GM12878 (cell line): Measurements from ENCODE around the gene SLC22A7. TPM values are rescaled to one million over a fixed set of nuclear protein-coding genes. Genes with fewer than 3 reads are reported as not detected.

ENCODE experiments used
- ATAC-seq: fragments of 200-7000 bp; cut with Tn5 transposase; 3 replicates; pipeline ENCODE4 v1.9.1; 2020; ENCODE audit warnings: mild to moderate bottlenecking, moderate library complexity
- BruUV-seq: library from RNA; stranded (reverse); fragments of 400-500 nt; replicated peaks from 2 replicates; lab custom pipeline; 2021; lab: Mats Ljungman, UMichigan
- CTCF ChIA-PET: fragments of 300-600 bp; sonication (Branson Sonifier 250); formaldehyde crosslinking; extraction: SDS; loops from one replicate; lab custom pipeline; 2021; ENCODE audit warnings: inconsistent platforms; lab: Yijun Ruan, JAX
- POLR2A ChIA-PET: fragments of 350-600 bp; formaldehyde crosslinking; extraction: SDS; loops from one replicate; lab custom pipeline; 2021; ENCODE audit warnings: inconsistent platforms; lab: Charles Lee
- RAD21 ChIA-PET: fragments of 300-600 bp; sonication (Branson Sonifier 250); formaldehyde crosslinking; loops from one replicate; lab custom pipeline; 2023; ENCODE audit warnings: antibody characterized with exemption; ENCODE audit not compliant: unreplicated experiment; lab: Charles Lee
- SMC1A ChIA-PET: fragments of 300-600 bp; sonication (Branson Sonifier 250); formaldehyde crosslinking; loops from one replicate; lab custom pipeline; 2023; ENCODE audit not compliant: unreplicated experiment, uncharacterized antibody; lab: Charles Lee
- DNase-seq: peaks from one replicate; pipeline ENCODE4 v3.0.0-alpha.2; 2011; ENCODE audit warnings: low read depth, low spot score
- FAIRE-seq: peaks from 3 replicates; lab custom pipeline; 2011; peaks lifted over from hg19 to GRCh38; lab: Jason Lieb, UNC
- H2AFZ ChIP-seq: 2 replicates; pipeline ENCODE4 v1.6.0; 2011; ENCODE audit warnings: low read depth, low read length, control low read depth; ENCODE audit not compliant: control insufficient read depth
- H3K27ac ChIP-seq: 2 replicates; pipeline ENCODE4 v1.5.1; 2011; ENCODE audit warnings: control low read depth; ENCODE audit not compliant: control insufficient read depth, insufficient read depth
- H3K27me3 ChIP-seq, 2 experiments: replicated peaks in 1 of 2; 2 replicates each; pipeline versions ENCODE4 v1.6.0 to v1.6.1; 2011; ENCODE audit warnings: low read length in 1 of 2; ENCODE audit not compliant: control insufficient read depth in 2 of 2, insufficient read depth in 2 of 2
- H3K36me3 ChIP-seq, 2 experiments: 2 replicates each; pipeline ENCODE4 v1.5.1; 2011; ENCODE audit warnings: low read length in 1 of 2; ENCODE audit not compliant: control insufficient read depth in 2 of 2, insufficient read depth in 2 of 2
- H3K4me1 ChIP-seq: 2 replicates; pipeline ENCODE4 v1.6.1; 2011; ENCODE audit warnings: mild to moderate bottlenecking, low read length, moderate library complexity, mixed read lengths; ENCODE audit not compliant: control insufficient read depth, insufficient read depth
- H3K4me2 ChIP-seq: 2 replicates; pipeline ENCODE4 v1.6.0; 2011; ENCODE audit warnings: control low read depth; ENCODE audit not compliant: control insufficient read depth, insufficient read depth
- H3K4me3 ChIP-seq: fragments of 200-600 bp; sonication (generic); 2 replicates; pipeline ENCODE4 v1.5.1; 2016
- H3K79me2 ChIP-seq: 2 replicates; pipeline ENCODE4 v1.6.0; 2011; ENCODE audit warnings: low read length; ENCODE audit not compliant: control insufficient read depth, insufficient read depth
- H3K9ac ChIP-seq: 2 replicates; pipeline ENCODE4 v1.8.0; 2011; ENCODE audit warnings: low read length, control low read depth, mixed read lengths; ENCODE audit not compliant: control insufficient read depth, insufficient read depth
- H3K9me3 ChIP-seq: replicated peaks from 3 replicates; pipeline ENCODE4 v1.5.1; 2011; ENCODE audit warnings: mild to moderate bottlenecking, low read length; ENCODE audit not compliant: control insufficient read depth, insufficient read depth
- H4K20me1 ChIP-seq: 2 replicates; pipeline ENCODE4 v1.6.0; 2011; ENCODE audit not compliant: control insufficient read depth, insufficient read depth
- E4F1 ChIP-seq: fragments of 450-650 bp; IDR thresholded peaks from 2 replicates; pipeline ENCODE4 v1.6.1; 2018; ENCODE audit warnings: borderline replicate concordance, mild to moderate bottlenecking; ENCODE audit not compliant: partially characterized antibody
- NR2C2 ChIP-seq: IDR thresholded peaks from 2 replicates; pipeline ENCODE4 v1.6.1; 2011; ENCODE audit warnings: borderline replicate concordance, low read depth; ENCODE audit not compliant: control insufficient read depth, insufficient read length
- PML ChIP-seq: IDR thresholded peaks from 2 replicates; pipeline ENCODE4 v1.6.1; 2012; ENCODE audit warnings: low read length, inconsistent platforms
- SUPT20H ChIP-seq: IDR thresholded peaks from 2 replicates; pipeline ENCODE4 v1.6.1; 2011; ENCODE audit warnings: low read depth, mild to moderate bottlenecking, low read length, moderate library complexity, borderline replicate concordance; ENCODE audit not compliant: control insufficient read depth
- WGBS: methylation state at CpG from one replicate; pipeline ENCODE4 v1.1.6; 2016; ENCODE audit warnings: low lambda C conversion rate; ENCODE audit not compliant: insufficient replicate concordance, insufficient coverage; ENCODE audit errors: missing lambda C conversion rate; 5-methylcytosine and 5-hydroxymethylcytosine counted together
- in situ Hi-C: fragments of 300-500 bp; cut with MboI; formaldehyde crosslinking; loops from 9 replicates; pipeline ENCODE4 v1.14.3; 2018; ENCODE audit warnings: mixed read lengths
- intact Hi-C: fragments of 100-400 bp; cut with micrococcal nuclease; formaldehyde crosslinking; loops from one replicate; pipeline ENCODE4 v1.14.2; 2022; ENCODE audit not compliant: unreplicated experiment
- polyA plus RNA-seq, 11 experiments: library from polyadenylated mRNA; depleted of rRNA in 4 of 11; unstranded in 6 of 11; stranded (reverse) in 5 of 11; fragments of >200 nt; fragmentation: Nextera tagmentation in 4 of 11; fragmentation: Illumina TruSeq in 1 of 11; extraction: Ambion mirVana in 4 of 11; extraction: Trizol in 1 of 11; gene quantifications; 1 replicate in 1 of 11; 2 replicates in 10 of 11; pipeline versions ENCODE4 v1.2.1 to v1.2.3, GENCODE V29; 2011 to 2016; ENCODE audit warnings: inconsistent platforms in 2 of 11, missing spikeins in 2 of 11, low read depth in 1 of 11
- total RNA-seq, 4 experiments: library from RNA; depleted of rRNA in 3 of 4; stranded (reverse); fragments of >200 nt in 3 of 4; fragmentation: Illumina TruSeq in 1 of 4; extraction: Trizol in 1 of 4; gene quantifications; 2 replicates each; pipeline versions ENCODE4 v1.2.1 to v1.2.3, GENCODE V29; 2013 to 2021
- TF ChIP-seq, protein P1 (sequence below): IDR thresholded peaks from 2 replicates; pipeline ENCODE4 v1.6.1; 2011; ENCODE audit warnings: low read depth, mild to moderate bottlenecking, low read length, moderate library complexity, borderline replicate concordance; ENCODE audit errors: extremely low read depth
- TF ChIP-seq, protein P2 (sequence below): fragments of 450-650 bp; formaldehyde crosslinking; IDR thresholded peaks from 2 replicates; pipeline ENCODE4 v1.4.0; 2020; ENCODE audit warnings: mild to moderate bottlenecking, moderate library complexity

Gene SLC22A7
- total and polyA plus RNA-seq, 10 of the 15 experiments (the other 5 are each of a cell fraction or from before 2014, with no cell fraction given): 0.08 to 0.31 TPM; not detected in 8

DNA sequence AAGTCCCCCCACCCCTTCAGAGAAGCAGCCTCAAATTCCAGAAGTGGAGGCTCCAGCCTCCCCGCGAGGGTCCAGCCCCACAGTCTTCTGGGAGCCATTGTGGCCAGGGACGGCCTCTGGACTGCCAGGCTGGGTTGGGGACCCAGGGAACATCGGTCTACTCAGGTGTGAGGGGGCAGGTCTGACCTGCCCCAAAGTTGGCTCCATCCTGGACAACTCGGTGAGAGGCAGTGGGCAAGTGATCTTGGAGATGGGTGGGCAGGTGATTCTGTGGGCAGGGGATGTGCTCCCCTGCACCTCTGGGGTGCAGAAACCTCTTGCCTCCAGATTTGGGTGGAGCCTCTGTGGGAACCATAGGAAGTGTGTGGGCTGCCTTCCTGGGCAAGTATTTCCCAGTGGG lies 12.2 kb upstream of the SLC22A7 start:
- H3K79me2 ChIP-seq: no peaks in the 10 kb centered on the region
- no peak overlapping the region for H3K4me3 ChIP-seq
- TF ChIP-seq PML (no peak), SUPT20H (no peak), E4F1 (no peak), NR2C2 (no peak)
- TF ChIP-seq, protein P1, sequence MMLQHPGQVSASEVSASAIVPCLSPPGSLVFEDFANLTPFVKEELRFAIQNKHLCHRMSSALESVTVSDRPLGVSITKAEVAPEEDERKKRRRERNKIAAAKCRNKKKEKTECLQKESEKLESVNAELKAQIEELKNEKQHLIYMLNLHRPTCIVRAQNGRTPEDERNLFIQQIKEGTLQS: no peak
- TF ChIP-seq, protein P2, sequence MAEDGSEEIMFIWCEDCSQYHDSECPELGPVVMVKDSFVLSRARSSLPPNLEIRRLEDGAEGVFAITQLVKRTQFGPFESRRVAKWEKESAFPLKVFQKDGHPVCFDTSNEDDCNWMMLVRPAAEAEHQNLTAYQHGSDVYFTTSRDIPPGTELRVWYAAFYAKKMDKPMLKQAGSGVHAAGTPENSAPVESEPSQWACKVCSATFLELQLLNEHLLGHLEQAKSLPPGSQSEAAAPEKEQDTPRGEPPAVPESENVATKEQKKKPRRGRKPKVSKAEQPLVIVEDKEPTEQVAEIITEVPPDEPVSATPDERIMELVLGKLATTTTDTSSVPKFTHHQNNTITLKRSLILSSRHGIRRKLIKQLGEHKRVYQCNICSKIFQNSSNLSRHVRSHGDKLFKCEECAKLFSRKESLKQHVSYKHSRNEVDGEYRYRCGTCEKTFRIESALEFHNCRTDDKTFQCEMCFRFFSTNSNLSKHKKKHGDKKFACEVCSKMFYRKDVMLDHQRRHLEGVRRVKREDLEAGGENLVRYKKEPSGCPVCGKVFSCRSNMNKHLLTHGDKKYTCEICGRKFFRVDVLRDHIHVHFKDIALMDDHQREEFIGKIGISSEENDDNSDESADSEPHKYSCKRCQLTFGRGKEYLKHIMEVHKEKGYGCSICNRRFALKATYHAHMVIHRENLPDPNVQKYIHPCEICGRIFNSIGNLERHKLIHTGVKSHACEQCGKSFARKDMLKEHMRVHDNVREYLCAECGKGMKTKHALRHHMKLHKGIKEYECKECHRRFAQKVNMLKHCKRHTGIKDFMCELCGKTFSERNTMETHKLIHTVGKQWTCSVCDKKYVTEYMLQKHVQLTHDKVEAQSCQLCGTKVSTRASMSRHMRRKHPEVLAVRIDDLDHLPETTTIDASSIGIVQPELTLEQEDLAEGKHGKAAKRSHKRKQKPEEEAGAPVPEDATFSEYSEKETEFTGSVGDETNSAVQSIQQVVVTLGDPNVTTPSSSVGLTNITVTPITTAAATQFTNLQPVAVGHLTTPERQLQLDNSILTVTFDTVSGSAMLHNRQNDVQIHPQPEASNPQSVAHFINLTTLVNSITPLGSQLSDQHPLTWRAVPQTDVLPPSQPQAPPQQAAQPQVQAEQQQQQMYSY: no peak
- no peaks in the 10 kb centered on the region for H3K36me3 ChIP-seq
- intact Hi-C loops (no loop called here), in situ Hi-C loops (no loop called here)
- FAIRE-seq: no peak
- DNase-seq: no peak
- BruUV-seq: no TSS peak
- H2AFZ ChIP-seq: no peak overlapping the region
- ChIA-PET POLR2A (no interaction called here), SMC1A (no interaction called here), RAD21 (no interaction called here), CTCF (no interaction called here)
- no peak overlapping the region for H3K9ac ChIP-seq
- ATAC-seq: no peak
- H3K4me2 ChIP-seq: no peak overlapping the region
- H3K27me3 ChIP-seq: peaks cover 0 to 2% of the 10 kb centered on the region in 2 experiments; a peak in 3 of 4 replicates
- no peaks in the 10 kb centered on the region for H3K4me1 ChIP-seq
- no peaks in the 10 kb centered on the region for H4K20me1 ChIP-seq
- H3K9me3 ChIP-seq: no peaks in the 10 kb centered on the region
- 14% methylated on average over 3 of the region's 5 CpGs for WGBS
- H3K27ac ChIP-seq: no peak overlapping the region
